A172 (cell line): ENCODE data around the gene LZTS3. TPM values are rescaled to one million over a fixed set of nuclear protein-coding genes. Genes with fewer than 3 reads are reported as not detected.

Source experiments
- DNase-seq: peaks from one replicate; pipeline ENCODE4 v3.0.0-alpha.2; 2015; ENCODE audit warnings: low spot score
- total RNA-seq: library from RNA; depleted of rRNA; stranded (reverse); fragments of >200 nt; shearing (Covaris generic); gene quantifications from 2 replicates; pipeline ENCODE4 v1.2.3, GENCODE V29; 2014

Gene LZTS3
- total RNA-seq, 1 experiment from 2014 or later = 2.7 TPM

GRCh38 chr20:3167738-3168078, 5.6 kb downstream of the LZTS3 start:
- no peak for DNase-seq

DNA sequence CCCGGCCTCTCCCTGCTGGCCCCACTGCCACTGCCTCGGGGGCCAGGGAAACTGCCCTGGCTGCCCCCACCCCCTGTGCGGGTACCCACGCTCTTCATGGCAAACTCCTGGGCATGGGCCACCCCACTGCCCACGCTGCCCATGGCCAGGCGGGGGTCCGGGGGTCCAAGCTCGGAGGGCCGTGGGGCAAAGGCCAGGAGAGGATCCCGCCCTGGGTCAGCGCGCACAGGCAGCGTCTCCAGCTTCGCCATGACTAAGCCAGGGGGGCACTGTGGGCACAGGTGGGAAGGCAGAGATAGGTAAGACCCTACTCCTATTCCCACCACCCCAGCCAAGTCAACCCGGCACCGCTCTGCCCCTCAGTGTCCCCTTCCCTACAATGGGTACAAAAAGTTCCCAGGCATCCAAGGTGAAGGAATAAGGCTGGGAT, 6.4 kb downstream of the LZTS3 start:
- no peak for DNase-seq

DNA sequence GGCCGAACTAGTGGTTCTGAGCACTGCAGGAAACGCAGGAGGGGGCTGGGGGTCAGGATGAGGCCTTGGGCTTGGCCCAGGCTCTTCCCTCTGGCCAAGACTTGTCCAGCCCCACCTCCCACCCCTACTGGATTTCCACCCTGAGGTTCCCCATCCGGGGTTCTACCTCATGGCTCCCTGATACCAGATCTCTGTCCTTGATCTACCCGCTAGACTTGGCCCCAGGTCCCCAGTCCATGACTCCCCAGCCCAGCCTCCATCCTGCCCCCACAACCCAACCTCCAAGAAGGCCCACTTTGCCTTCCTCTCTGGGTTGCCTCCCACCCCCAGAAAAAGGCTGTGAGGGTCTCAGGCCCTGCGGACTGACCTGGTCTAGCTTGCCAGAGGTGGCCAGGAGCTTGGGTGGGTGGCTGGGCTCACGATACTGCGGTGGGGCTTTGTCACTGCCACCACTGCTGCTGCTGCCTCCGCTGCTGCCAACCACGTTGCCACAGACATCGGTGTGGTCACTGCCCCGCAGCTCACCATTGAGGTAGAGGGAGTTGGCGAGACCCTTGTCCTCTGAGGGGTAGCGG, 6.9 kb downstream of the LZTS3 start:
- DNase-seq = no peak

- DNase-seq = no peak
Observed at GRCh38 chr20:3165473-3166337, 7.6 kb downstream of the LZTS3 start.

GRCh38 chr20:3164763-3165410, 8.5 kb downstream of the LZTS3 start:
- DNase-seq = no peak

DNA sequence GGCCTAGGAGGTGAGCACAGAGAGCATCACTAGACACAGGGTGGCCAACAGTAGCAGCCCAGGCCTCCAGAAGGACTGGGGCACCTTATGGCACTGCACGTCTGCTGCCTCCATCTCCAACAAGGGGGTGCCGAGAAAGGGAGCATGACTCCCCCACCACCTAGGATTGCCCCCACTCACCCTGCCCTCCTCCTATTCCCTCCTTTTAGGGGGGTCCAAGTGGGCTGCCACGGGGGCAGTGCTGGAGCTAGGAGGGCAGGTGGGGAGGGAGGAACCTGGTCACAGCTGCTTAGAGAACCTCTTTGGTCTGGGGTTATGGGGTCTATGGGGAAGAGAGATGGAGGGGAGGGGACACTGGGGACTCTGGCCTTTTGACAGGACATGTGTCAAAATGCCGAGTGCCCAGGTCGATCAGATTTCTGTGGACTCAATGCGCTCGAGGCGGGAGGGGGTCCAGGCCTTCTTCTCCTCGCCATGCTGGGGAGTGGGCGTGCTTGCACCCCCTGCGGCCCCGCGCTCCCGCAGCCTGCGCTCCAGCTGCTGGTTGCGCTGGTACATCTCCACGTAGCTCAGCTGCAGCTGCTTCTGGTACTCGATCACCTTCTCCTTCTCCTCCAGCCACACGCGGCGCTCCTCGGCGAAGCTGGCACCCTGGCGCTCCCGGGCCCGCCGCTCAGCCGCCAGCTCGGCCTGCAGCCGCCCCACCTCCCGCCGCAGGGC, 9.1 kb downstream of the LZTS3 start:
- DNase-seq = no peak

GRCh38 chr20:3163099-3164042, 10.0 kb downstream of the LZTS3 start:
- no peak for DNase-seq

- DNase-seq = no peak
Observed at GRCh38 chr20:3162080-3162611, 11.2 kb downstream of the LZTS3 start.

- DNase-seq = no peak
Observed at GRCh38 chr20:3161316-3162079, 11.9 kb downstream of the LZTS3 start.

DNA sequence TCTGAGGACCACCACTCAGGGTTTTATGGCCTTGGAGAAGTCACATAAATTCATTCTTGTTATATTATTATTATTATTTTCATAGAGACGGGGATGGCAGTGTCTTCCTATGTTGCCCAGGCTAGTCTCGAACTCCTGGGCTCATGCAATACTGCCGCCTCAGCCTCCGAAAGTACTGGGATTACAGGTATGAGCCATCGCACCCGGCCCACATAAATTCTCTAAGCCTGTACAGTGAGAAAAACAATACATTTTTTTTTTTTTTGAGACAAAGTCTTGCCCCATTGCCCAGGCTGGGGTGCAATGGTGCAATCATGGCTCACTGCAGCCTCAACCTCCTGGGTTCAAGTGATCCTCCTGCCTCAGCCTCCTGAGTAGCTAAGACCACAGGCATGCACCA, 12.9 kb downstream of the LZTS3 start:
- DNase-seq = no peak

DNA sequence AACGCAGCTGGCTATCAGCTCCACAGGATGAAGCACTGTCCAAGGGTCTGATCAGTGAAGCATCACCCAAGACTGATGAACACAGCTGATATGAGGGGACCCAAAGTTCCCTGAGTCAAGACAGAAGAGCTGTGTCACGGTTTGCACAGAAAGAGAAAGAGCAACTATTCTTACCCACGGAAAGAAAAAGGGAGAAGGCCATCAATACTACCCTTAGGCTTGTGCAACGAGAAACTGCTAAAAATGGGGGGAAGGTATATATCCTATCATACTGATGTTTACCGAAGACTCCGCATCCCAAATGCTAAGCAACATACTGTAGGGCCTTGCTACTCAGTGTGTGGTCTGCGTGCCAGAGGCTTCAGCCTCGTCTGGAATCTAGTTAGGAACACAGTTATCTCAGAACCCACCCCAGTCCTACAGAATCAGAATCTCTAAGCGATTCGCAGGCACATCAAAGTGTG, 14.3 kb downstream of the LZTS3 start:
- peak; percentile 21 for DNase-seq

GRCh38 chr20:3157817-3158216, 15.5 kb downstream of the LZTS3 start:
- DNase-seq = no peak

- DNase-seq = no peak
Observed at GRCh38 chr20:3156811-3157619, 16.3 kb downstream of the LZTS3 start.

DNA sequence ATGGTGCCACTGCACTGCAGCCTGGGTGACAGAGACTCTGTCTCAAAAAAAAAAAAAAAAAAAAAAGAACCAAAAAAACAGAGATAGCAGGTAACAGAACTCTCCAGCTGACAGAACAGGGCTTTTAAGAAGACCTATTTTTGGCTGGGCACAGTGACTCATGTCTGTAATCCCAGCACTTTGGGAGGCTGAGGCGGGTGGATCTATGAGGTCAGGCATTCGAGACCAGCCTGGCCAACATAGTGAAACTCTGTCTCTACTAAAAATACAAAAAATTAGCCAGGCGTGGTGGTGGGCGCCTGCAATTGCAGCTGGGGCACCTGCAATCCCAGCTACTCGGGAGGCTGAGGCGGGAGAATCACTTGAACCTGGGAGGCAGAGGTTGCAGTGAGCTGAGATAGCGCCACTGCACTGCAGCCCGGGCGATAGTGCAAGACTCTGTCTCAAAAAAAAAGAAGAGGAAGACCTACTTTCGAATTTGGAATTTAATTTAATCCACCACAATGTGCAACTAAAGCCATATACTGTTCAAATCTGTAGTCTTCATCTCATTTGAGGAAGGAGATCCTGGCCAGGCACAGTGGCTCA, 21.2 kb downstream of the LZTS3 start:
- peak; percentile 18 for DNase-seq

DNA sequence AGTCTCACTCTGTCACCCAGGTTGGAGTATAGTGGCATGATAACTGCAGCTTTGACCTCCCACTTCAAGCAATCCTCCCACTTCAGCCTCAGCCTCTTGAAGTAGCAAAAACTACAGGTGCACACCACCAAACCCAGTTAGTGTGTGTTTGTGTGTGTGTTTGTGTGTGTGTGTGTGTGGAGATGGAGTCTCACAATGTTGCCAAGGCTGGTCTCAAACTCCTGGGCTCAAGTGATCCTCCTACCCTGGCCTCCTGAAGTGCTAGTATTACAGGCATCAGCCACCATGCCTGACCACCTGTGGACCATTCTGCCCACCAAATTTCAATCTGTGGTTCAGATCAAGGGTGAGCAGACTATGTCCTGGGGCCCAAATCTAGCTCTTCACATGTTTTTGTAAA, 22.4 kb downstream of the LZTS3 start:
- no peak for DNase-seq

- DNase-seq = no peak
Observed at GRCh38 chr20:3146732-3147341, 26.5 kb downstream of the LZTS3 start.

DNA sequence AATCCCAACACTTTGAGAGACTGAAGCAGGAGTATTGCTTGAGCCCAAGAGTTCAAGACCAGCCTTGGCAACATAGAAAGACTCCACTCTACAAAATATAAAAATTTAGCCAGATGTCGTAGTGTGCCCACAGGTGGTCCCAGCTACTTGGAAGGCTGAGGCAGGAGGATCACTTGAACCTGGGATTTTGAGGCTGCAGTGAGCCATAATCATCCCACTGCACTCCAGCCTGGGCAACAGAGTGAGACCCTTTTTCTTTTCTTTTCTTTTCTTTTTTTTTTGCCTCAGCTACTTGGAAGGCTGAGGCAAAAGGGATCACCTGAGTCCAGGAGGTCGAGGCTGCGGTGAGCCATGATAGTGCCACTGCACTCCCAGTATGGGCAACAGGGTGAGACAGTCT, 31.6 kb downstream of the LZTS3 start:
- DNase-seq = no peak

DNA sequence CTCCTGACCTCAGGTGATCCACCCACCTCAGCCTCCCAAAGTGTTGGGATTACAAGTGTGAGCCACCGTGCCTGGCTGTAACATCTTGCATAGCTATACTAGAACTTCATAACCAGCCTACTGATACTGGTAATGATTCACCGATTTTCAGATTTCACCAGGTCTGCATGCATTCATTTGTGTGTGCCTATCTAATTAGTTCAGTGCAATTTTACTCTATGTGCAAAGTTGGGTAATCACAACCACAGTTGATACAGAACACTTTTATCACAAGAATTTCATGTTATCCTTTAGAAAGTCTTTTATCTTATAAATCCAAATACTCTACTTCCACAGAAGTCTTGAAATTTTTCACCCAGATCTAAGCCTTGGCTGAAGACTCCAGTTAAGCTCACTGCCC, 35.9 kb downstream of the LZTS3 start:
- DNase-seq = no peak
